Right lobe of liver (tissue), 4 donors: Measurements from ENCODE around the gene THUMPD2.

Experiments
- CTCF ChIP-seq, 4 donors: fragments of 200-600 bp in 3 of 4; fragments of 450-650 bp in 1 of 4; IDR thresholded peaks; one replicate each; pipeline versions ENCODE4 v1.5.1 to v1.8.0; 2016 to 2022; ENCODE audit warnings: antibody characterized with exemption in 4 of 4, mild to moderate bottlenecking in 2 of 4
- POLR2A ChIP-seq: fragments of 450-650 bp; IDR thresholded peaks from one replicate; pipeline ENCODE4 v1.6.1; 2017; ENCODE audit warnings: antibody characterized with exemption, mild to moderate bottlenecking
- donor health status: DM: no; HTN: no; CAD: no.
- donor health status: DM: no; HTN: no; CAD: no.
- donor health status: DM: no; HTN: yes; CAD: no.

GRCh38 chr2:39686456-39686855, 92.6 kb downstream of the THUMPD2 start:
- TF ChIP-seq CTCF (IDR thresholded peaks at IDR 0.05): no peak
- no peak for TF ChIP-seq POLR2A
